ENCODE data around the gene DIPK1C.

DIPK1C gene

DNA sequence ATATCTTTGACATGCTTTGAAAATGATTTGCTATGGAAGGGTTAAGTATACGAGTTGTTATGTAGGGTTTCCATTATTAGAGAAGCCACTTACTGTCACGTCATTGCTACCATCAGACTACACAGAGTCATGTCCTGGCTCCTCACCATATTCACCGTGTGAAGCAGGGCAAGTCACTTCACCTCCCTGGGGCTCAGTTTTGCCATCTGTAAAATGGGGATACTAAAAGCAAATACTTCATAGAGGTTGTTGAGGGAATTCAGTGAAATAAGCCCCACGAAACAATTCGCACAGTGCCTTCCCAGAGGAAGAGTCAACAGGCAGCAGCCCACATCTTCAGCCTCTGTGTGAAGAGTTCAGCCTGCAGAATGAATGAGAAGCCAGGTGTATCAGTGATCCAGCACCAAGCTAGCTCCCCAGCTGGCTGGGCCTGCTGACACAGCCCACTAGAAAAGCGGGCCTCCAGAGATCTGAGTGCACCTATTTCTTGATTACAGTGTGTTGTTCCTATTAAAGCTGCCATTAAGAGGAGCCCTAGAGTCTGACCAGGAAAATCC lies 3.4 kb downstream of the DIPK1C start:
- no peak overlapping the region for H2AFZ ChIP-seq (ENCODE audit: low read depth)
- H3K79me2 ChIP-seq (ENCODE audit: insufficient read depth, low read depth) = no peaks in the 10 kb centered on the region
- no peaks in the 10 kb centered on the region for H3K4me1 ChIP-seq (ENCODE audit: low read depth, poor library complexity, severe bottlenecking)
- TF ChIP-seq, protein P1, sequence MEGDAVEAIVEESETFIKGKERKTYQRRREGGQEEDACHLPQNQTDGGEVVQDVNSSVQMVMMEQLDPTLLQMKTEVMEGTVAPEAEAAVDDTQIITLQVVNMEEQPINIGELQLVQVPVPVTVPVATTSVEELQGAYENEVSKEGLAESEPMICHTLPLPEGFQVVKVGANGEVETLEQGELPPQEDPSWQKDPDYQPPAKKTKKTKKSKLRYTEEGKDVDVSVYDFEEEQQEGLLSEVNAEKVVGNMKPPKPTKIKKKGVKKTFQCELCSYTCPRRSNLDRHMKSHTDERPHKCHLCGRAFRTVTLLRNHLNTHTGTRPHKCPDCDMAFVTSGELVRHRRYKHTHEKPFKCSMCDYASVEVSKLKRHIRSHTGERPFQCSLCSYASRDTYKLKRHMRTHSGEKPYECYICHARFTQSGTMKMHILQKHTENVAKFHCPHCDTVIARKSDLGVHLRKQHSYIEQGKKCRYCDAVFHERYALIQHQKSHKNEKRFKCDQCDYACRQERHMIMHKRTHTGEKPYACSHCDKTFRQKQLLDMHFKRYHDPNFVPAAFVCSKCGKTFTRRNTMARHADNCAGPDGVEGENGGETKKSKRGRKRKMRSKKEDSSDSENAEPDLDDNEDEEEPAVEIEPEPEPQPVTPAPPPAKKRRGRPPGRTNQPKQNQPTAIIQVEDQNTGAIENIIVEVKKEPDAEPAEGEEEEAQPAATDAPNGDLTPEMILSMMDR (conservative IDR thresholded peaks at IDR 0.05; ENCODE audit: low read depth, low read length) = no peak
- no peak overlapping the region for H3K4me2 ChIP-seq
- no peak overlapping the region for H3K9ac ChIP-seq
- no peak overlapping the region for H3K27ac ChIP-seq
- H3K36me3 ChIP-seq (ENCODE audit: insufficient read depth) = no peaks in the 10 kb centered on the region
- no peaks in the 10 kb centered on the region for H4K20me1 ChIP-seq (ENCODE audit: insufficient read depth)
- no peak overlapping the region for H3K4me3 ChIP-seq (IDR thresholded peaks at IDR 0.05; ENCODE audit: insufficient read depth, low read depth, low read length)
- no peaks in the 10 kb centered on the region for H3K27me3 ChIP-seq (ENCODE audit: insufficient read depth, low read depth)

DNA sequence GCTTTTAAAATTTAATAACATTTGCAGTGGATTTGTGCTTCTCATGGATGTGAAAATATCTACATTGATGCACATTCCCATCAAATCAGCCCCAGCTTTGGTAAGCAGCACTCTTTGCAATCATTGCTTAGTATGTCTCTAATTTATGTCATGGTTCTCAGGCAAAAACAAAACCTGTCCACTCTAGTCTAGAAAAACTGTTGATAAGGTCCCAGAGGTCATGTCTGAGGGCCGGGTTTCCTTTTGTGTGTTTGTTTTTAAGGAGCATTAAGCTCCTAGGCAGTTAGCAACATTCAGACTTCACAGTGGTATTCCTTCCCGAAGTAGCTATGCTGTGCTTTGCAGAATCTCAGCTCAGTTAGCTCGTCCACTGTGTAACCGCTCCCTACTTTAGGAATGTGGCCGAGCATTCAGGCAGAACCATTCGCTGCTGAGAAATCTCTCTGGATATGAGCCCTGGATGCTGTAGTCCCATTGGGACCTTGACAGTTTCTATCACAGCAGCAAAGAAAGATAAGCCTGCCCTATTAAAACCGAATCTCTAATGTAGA lies 4.0 kb downstream of the DIPK1C start:
- H3K4me2 ChIP-seq = no peak overlapping the region
- H3K27me3 ChIP-seq (ENCODE audit: insufficient read depth, low read depth) = no peaks in the 10 kb centered on the region

DNA sequence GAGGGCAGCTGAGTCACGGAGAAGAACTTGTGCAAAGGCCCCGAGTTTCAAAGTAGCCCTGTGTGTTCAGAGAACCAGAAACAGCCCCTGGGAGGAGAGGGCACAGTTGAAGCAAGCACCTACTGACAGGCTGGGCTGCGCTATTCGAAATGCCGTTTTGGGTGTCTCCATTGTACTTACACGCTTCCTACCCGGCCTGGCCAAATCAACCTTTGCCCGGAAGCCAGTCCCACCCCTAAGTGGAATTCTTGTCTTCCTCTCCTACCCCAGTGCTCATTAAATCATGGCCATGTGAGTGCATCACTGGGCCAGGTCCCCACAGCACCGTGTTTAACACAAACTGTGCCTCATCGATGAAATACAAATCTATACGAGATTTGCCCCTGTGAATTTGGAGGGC lies 6.0 kb downstream of the DIPK1C start:
- no peak overlapping the region for H3K4me3 ChIP-seq (IDR thresholded peaks at IDR 0.05; ENCODE audit: insufficient read depth, low read depth, low read length)
- H2AFZ ChIP-seq (ENCODE audit: low read depth) = no peak overlapping the region
- no peaks in the 10 kb centered on the region for H3K79me2 ChIP-seq (ENCODE audit: insufficient read depth, low read depth)
- no peaks in the 10 kb centered on the region for H3K4me1 ChIP-seq (ENCODE audit: low read depth, poor library complexity, severe bottlenecking)
- TF ChIP-seq, protein P1 (conservative IDR thresholded peaks at IDR 0.05; ENCODE audit: low read depth, low read length) = no peak
- no peak overlapping the region for H3K4me2 ChIP-seq
- H3K9ac ChIP-seq = no peak overlapping the region
- no peak overlapping the region for H3K27ac ChIP-seq
- H3K36me3 ChIP-seq (ENCODE audit: insufficient read depth) = no peaks in the 10 kb centered on the region
- H4K20me1 ChIP-seq (ENCODE audit: insufficient read depth) = no peaks in the 10 kb centered on the region
- no peaks in the 10 kb centered on the region for H3K27me3 ChIP-seq (ENCODE audit: insufficient read depth, low read depth)

More for the DNA sequence above, 4.0 kb downstream of the DIPK1C start:
- H3K36me3 ChIP-seq (ENCODE audit: insufficient read depth) = no peaks in the 10 kb centered on the region
- no peak overlapping the region for H3K27ac ChIP-seq
- no peaks in the 10 kb centered on the region for H3K79me2 ChIP-seq (ENCODE audit: insufficient read depth, low read depth)
- no peaks in the 10 kb centered on the region for H3K4me1 ChIP-seq (ENCODE audit: low read depth, poor library complexity, severe bottlenecking)
- H2AFZ ChIP-seq (ENCODE audit: low read depth) = no peak overlapping the region
- TF ChIP-seq, protein P1 (conservative IDR thresholded peaks at IDR 0.05; ENCODE audit: low read depth, low read length) = no peak
- H3K4me3 ChIP-seq (IDR thresholded peaks at IDR 0.05; ENCODE audit: insufficient read depth, low read depth, low read length) = no peak overlapping the region
- H4K20me1 ChIP-seq (ENCODE audit: insufficient read depth) = no peaks in the 10 kb centered on the region
- H3K9ac ChIP-seq = no peak overlapping the region

DNA sequence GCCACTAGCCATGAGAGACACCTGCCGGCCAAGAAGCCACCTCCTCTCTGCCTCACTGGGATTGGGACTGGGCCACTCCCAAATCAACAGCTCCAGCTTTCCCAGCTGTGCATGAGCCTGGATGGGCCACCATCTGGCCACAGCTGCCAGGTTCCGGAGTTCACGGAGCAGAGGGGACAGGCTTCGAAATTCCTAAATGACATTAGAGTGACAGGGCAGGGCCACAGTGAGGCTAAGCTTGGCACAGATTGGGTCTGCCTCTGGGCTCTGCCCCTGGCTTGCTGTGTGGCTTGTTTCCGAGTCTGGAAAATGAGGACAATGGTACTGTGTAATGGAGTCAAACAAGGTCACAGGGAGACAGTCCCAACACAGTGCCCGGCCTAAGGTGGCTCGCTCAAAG lies 6.5 kb downstream of the DIPK1C start:
- H3K4me1 ChIP-seq (ENCODE audit: low read depth, poor library complexity, severe bottlenecking) = no peaks in the 10 kb centered on the region
- no peak overlapping the region for H2AFZ ChIP-seq (ENCODE audit: low read depth)
- H3K9ac ChIP-seq = no peak overlapping the region
- H3K27ac ChIP-seq = no peak overlapping the region
- no peaks in the 10 kb centered on the region for H3K36me3 ChIP-seq (ENCODE audit: insufficient read depth)
- no peaks in the 10 kb centered on the region for H4K20me1 ChIP-seq (ENCODE audit: insufficient read depth)
- H3K27me3 ChIP-seq (ENCODE audit: insufficient read depth, low read depth) = no peaks in the 10 kb centered on the region
- H3K79me2 ChIP-seq (ENCODE audit: insufficient read depth, low read depth) = no peaks in the 10 kb centered on the region
- H3K4me2 ChIP-seq = no peak overlapping the region
- TF ChIP-seq, protein P1 (conservative IDR thresholded peaks at IDR 0.05; ENCODE audit: low read depth, low read length) = no peak
- H3K4me3 ChIP-seq (IDR thresholded peaks at IDR 0.05; ENCODE audit: insufficient read depth, low read depth, low read length) = no peak overlapping the region
